SK-N-SH (cell line): ENCODE data around the gene CISD3. TPM values are rescaled to one million over a fixed set of nuclear protein-coding genes. Genes with fewer than 3 reads are reported as not detected.

Experiments
- CTCF ChIA-PET: fragments of 300-600, 350-600 bp; formaldehyde crosslinking; extraction: SDS; loops from one replicate; lab custom pipeline; 2021; lab: Yijun Ruan, JAX
- POLR2A ChIA-PET: fragments of 350-600 bp; sonication (Branson Sonifier 250); formaldehyde crosslinking; extraction: SDS; loops from one replicate; lab custom pipeline; 2020; ENCODE audit warnings: antibody characterized with exemption, inconsistent platforms; lab: Yijun Ruan, JAX
- DNase-seq: peaks from one replicate; pipeline ENCODE4 v3.0.0; 2012
- H2AFZ ChIP-seq: fragments of 200-600 bp; sonication (generic); 2 replicates; pipeline ENCODE4 v1.8.1; 2016; ENCODE audit warnings: antibody characterized with exemption, mild to moderate bottlenecking, low read depth
- H3F3A ChIP-seq: fragments of 200-600 bp; sonication (generic); replicated peaks from 2 replicates; pipeline ENCODE3; 2016; ENCODE audit warnings: antibody characterized with exemption, mild to moderate bottlenecking; ENCODE audit not compliant: insufficient read depth
- H3K27ac ChIP-seq, 2 experiments: fragments of 200-500 bp in 1 of 2; fragments of 200-600 bp in 1 of 2; sonication (Bioruptor generic) in 1 of 2; sonication (generic), shearing (Covaris generic) in 1 of 2; 2 replicates each; pipeline versions ENCODE4 v1.5.1 to v1.6.1; 2014 to 2016; ENCODE audit warnings: low read depth in 2 of 2, inconsistent platforms in 1 of 2, low read length in 1 of 2, mild to moderate bottlenecking in 1 of 2, mixed read lengths in 1 of 2
- H3K27me3 ChIP-seq: fragments of 200-600 bp; sonication (generic), shearing (Covaris generic); 2 replicates; pipeline ENCODE4 v1.6.1; 2016; ENCODE audit warnings: mixed run types; ENCODE audit not compliant: insufficient read depth
- H3K36me3 ChIP-seq, 2 experiments: fragments of 200-500 bp in 1 of 2; fragments of 200-600 bp in 1 of 2; sonication (Bioruptor generic) in 1 of 2; sonication (generic) in 1 of 2; replicated peaks in 1 of 2; 2 replicates each; pipeline versions ENCODE3 to v1.5.1; 2014 to 2016; ENCODE audit warnings: low read length in 1 of 2, mild to moderate bottlenecking in 1 of 2; ENCODE audit not compliant: insufficient read depth in 2 of 2, control insufficient read depth in 1 of 2
- H3K4me1 ChIP-seq, 2 experiments: fragments of 200-500 bp in 1 of 2; fragments of 200-600 bp in 1 of 2; sonication (Bioruptor generic) in 1 of 2; sonication (generic), shearing (Covaris generic) in 1 of 2; 2 replicates each; pipeline versions ENCODE4 v1.5.1 to v1.6.1; 2014 to 2016; ENCODE audit warnings: low read depth in 1 of 2, low read length in 1 of 2, mixed run types in 1 of 2; ENCODE audit not compliant: insufficient read depth in 2 of 2, control insufficient read depth in 1 of 2
- H3K4me2 ChIP-seq: fragments of 200-600 bp; sonication (generic), shearing (Covaris generic); 2 replicates; pipeline ENCODE4 v1.6.1; 2017; ENCODE audit warnings: mixed run types
- H3K4me3 ChIP-seq, 2 experiments: fragments of 200-500 bp in 1 of 2; fragments of 200-600 bp in 1 of 2; sonication (Bioruptor generic) in 1 of 2; sonication (generic), shearing (Covaris generic) in 1 of 2; 2 replicates each; pipeline versions ENCODE4 v1.5.1 to v1.8.1; 2014 to 2016; ENCODE audit warnings: low read depth in 2 of 2, inconsistent platforms in 1 of 2, low read length in 1 of 2, mild to moderate bottlenecking in 1 of 2, mixed read lengths in 1 of 2, moderate library complexity in 1 of 2
- H3K79me2 ChIP-seq: fragments of 200-600 bp; sonication (generic); 2 replicates; pipeline ENCODE4 v1.8.1; 2017; ENCODE audit warnings: mild to moderate bottlenecking; ENCODE audit not compliant: insufficient read depth
- H3K9ac ChIP-seq: fragments of 200-600 bp; sonication (generic); 2 replicates; pipeline ENCODE4 v1.6.1; 2017; ENCODE audit warnings: mixed run types
- H3K9me2 ChIP-seq: fragments of 200-600 bp; sonication (generic); 2 replicates; pipeline ENCODE4 v1.6.1; 2017; ENCODE audit warnings: mixed run types
- H3K9me3 ChIP-seq: fragments of 200-600 bp; sonication (generic); 2 replicates; pipeline ENCODE4 v1.6.1; 2017; ENCODE audit warnings: mixed run types, mild to moderate bottlenecking, moderate library complexity
- H4K20me1 ChIP-seq: fragments of 200-600 bp; sonication (generic); 2 replicates; pipeline ENCODE4 v1.6.1; 2017; ENCODE audit warnings: mild to moderate bottlenecking, mixed run types; ENCODE audit not compliant: insufficient read depth
- EP300 ChIP-seq, 2 experiments: IDR thresholded peaks; 2 replicates each; pipeline versions ENCODE4 v1.4.0 to v1.6.1; 2012; ENCODE audit warnings: borderline replicate concordance in 1 of 2, low read depth in 1 of 2, low read length in 1 of 2
- EZH2phosphoT487 ChIP-seq: fragments of 200-600 bp; sonication (generic); IDR thresholded peaks from 2 replicates; pipeline ENCODE4 v1.6.1; 2017; ENCODE audit warnings: low read depth, mixed run types, mild to moderate bottlenecking, antibody characterized with exemption, moderate library complexity, borderline replicate concordance
- FOSL2 ChIP-seq: IDR thresholded peaks from 2 replicates; pipeline ENCODE4 v1.4.0; 2012; ENCODE audit warnings: low read depth, mild to moderate bottlenecking, moderate library complexity, borderline replicate concordance
- FOXJ3 ChIP-seq: sonication (generic); formaldehyde crosslinking; IDR thresholded peaks from 2 replicates; pipeline ENCODE4 v1.5.1; 2020; ENCODE audit warnings: mild to moderate bottlenecking, missing genetic modification reagents
- FOXM1 ChIP-seq: IDR thresholded peaks from 2 replicates; pipeline ENCODE4 v1.4.0; 2012; ENCODE audit warnings: low read depth, mild to moderate bottlenecking
- GABPA ChIP-seq: IDR thresholded peaks from 2 replicates; pipeline ENCODE4 v1.4.0; 2012; ENCODE audit warnings: low read depth, mild to moderate bottlenecking
- MEF2A ChIP-seq: IDR thresholded peaks from 2 replicates; pipeline ENCODE4 v1.4.0; 2012; ENCODE audit warnings: low read depth, borderline replicate concordance
- NRF1 ChIP-seq: IDR thresholded peaks from 2 replicates; pipeline ENCODE4 v1.6.1; 2012; ENCODE audit warnings: low read depth, mild to moderate bottlenecking, low read length
- RFX5 ChIP-seq: IDR thresholded peaks from 2 replicates; pipeline ENCODE4 v1.6.1; 2012; ENCODE audit warnings: mild to moderate bottlenecking, improper control_type of control experiment, low read length
- RXRA ChIP-seq: IDR thresholded peaks from 2 replicates; pipeline ENCODE4 v1.4.0; 2012; ENCODE audit warnings: low read depth, mild to moderate bottlenecking, borderline replicate concordance
- SMC3 ChIP-seq: IDR thresholded peaks from 2 replicates; pipeline ENCODE4 v1.6.1; 2012; ENCODE audit warnings: low read depth, low read length, improper control_type of control experiment
- TAF1 ChIP-seq: IDR thresholded peaks from 2 replicates; pipeline ENCODE4 v1.6.1; 2012; ENCODE audit warnings: low read depth, mild to moderate bottlenecking, low read length, moderate library complexity, borderline replicate concordance
- TCF12 ChIP-seq: IDR thresholded peaks from 2 replicates; pipeline ENCODE4 v1.4.0; 2012
- WGBS: methylation state at CpG from one replicate; pipeline ENCODE4 v1.1.6; 2017; ENCODE audit warnings: low lambda C conversion rate; 5-methylcytosine and 5-hydroxymethylcytosine counted together
- polyA plus RNA-seq, 3 experiments: library from polyadenylated mRNA; depleted of rRNA; stranded (reverse); fragments of >200 nt; gene quantifications; 2 replicates each; pipeline ENCODE4 v1.2.3, GENCODE V29; 2012
- TF ChIP-seq, protein P1 (sequence below): IDR thresholded peaks from 2 replicates; pipeline ENCODE4 v1.4.0; 2012; ENCODE audit warnings: low read depth, borderline replicate concordance
- TF ChIP-seq, protein P2 (sequence below): IDR thresholded peaks from 2 replicates; pipeline ENCODE4 v1.6.1; 2012; ENCODE audit warnings: mild to moderate bottlenecking, low read depth, low read length, moderate library complexity
- TF ChIP-seq, protein P3 (sequence below): fragments of 150-350 bp; IDR thresholded peaks from 2 replicates; pipeline ENCODE4 v1.6.1; 2016; ENCODE audit warnings: mild to moderate bottlenecking, low read depth, low read length
- TF ChIP-seq, protein P4 (sequence below): IDR thresholded peaks from 2 replicates; pipeline ENCODE4 v1.4.0; 2012; ENCODE audit warnings: low read depth, borderline replicate concordance
- TF ChIP-seq, protein P5 (sequence below): IDR thresholded peaks from 2 replicates; pipeline ENCODE4 v1.4.0; 2012; ENCODE audit warnings: low read depth
- TF ChIP-seq, protein P6 (sequence below): fragments of 150-350 bp; IDR thresholded peaks from 2 replicates; pipeline ENCODE4 v1.6.1; 2017; ENCODE audit warnings: antibody characterized with exemption, low read length, low read depth, borderline replicate concordance
- TF ChIP-seq, protein P7 (sequence below): fragments of 200-600 bp; sonication (generic); IDR thresholded peaks from 2 replicates; pipeline ENCODE4 v1.6.1; 2017; ENCODE audit warnings: antibody characterized with exemption, mild to moderate bottlenecking, moderate library complexity

Gene CISD3
- polyA plus RNA-seq, 1 of the 3 experiments (the other 2 are of a cell fraction) = 16.5 TPM

DNA sequence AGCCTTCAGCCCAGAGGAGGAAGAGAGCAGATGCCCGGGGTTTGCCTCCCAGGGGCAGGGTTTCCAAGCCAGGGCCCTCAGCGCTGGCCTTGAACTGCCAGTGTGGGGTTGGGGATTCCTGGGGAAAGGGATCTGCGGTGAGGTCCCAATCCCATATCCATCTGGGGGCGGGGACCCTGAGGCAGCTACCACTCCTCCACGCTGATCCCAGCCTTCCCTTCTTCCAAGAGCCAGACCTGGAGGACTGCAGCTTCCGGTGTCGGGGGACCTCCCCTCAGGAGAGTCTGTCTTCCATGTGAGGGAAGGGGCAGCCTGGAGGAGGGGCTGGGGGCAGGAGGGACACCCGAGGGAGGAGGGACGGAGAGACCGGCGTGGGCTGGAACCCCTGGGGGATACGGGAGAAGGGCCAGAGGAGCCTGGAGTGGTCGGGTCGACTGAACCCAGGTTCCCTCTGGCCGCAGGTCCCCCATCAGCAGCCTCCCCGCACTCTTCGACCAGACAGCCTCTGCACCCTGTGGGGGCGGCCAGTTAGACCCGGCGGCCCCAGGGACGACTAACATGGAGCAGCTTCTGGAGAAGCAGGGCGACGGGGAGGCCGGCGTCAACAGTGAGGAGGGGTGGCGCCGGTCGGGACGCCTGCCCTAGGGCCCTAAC lies 10.7 kb upstream of the CISD3 start:
- Histone ChIP-seq H3K27me3 (no peaks in the 10 kb centered on the region), H3K79me2 (no peaks in the 10 kb centered on the region), H3K9me3 (no peaks in the 10 kb centered on the region), H3K9ac (no peak overlapping the region), H3F3A (peaks cover 11% of the 10 kb centered on the region), H3K4me2 (no peak overlapping the region), H3K4me1 (peaks cover 4 to 13% of the 10 kb centered on the region in 2 experiments; a peak in 1 of 4 replicates), H3K36me3 (peaks cover 19 to 71% of the 10 kb centered on the region in 2 experiments), H3K27ac (no peak overlapping the region), H4K20me1 (no peaks in the 10 kb centered on the region), H2AFZ (no peak overlapping the region), H3K9me2 (no peaks in the 10 kb centered on the region), H3K4me3 (no peak overlapping the region)
- TF ChIP-seq FOSL2 (no peak), FOXM1 (no peak), RXRA (no peak), EZH2phosphoT487 (no peak), GABPA (no peak), TCF12 (no peak), SMC3 (no peak), MEF2A (no peak), NRF1 (no peak), TAF1 (no peak), EP300 (IDR thresholded peaks at IDR 0.05; ENCODE audit: borderline replicate concordance in 1 of 2, low read depth in 1 of 2, low read length in 1 of 2) (no peak), FOXJ3 (no peak), RFX5 (no peak)
- TF ChIP-seq, protein P1, sequence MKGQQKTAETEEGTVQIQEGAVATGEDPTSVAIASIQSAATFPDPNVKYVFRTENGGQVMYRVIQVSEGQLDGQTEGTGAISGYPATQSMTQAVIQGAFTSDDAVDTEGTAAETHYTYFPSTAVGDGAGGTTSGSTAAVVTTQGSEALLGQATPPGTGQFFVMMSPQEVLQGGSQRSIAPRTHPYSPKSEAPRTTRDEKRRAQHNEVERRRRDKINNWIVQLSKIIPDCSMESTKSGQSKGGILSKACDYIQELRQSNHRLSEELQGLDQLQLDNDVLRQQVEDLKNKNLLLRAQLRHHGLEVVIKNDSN = no peak
- TF ChIP-seq, protein P2, sequence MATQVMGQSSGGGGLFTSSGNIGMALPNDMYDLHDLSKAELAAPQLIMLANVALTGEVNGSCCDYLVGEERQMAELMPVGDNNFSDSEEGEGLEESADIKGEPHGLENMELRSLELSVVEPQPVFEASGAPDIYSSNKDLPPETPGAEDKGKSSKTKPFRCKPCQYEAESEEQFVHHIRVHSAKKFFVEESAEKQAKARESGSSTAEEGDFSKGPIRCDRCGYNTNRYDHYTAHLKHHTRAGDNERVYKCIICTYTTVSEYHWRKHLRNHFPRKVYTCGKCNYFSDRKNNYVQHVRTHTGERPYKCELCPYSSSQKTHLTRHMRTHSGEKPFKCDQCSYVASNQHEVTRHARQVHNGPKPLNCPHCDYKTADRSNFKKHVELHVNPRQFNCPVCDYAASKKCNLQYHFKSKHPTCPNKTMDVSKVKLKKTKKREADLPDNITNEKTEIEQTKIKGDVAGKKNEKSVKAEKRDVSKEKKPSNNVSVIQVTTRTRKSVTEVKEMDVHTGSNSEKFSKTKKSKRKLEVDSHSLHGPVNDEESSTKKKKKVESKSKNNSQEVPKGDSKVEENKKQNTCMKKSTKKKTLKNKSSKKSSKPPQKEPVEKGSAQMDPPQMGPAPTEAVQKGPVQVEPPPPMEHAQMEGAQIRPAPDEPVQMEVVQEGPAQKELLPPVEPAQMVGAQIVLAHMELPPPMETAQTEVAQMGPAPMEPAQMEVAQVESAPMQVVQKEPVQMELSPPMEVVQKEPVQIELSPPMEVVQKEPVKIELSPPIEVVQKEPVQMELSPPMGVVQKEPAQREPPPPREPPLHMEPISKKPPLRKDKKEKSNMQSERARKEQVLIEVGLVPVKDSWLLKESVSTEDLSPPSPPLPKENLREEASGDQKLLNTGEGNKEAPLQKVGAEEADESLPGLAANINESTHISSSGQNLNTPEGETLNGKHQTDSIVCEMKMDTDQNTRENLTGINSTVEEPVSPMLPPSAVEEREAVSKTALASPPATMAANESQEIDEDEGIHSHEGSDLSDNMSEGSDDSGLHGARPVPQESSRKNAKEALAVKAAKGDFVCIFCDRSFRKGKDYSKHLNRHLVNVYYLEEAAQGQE = no peak
- TF ChIP-seq, protein P3, sequence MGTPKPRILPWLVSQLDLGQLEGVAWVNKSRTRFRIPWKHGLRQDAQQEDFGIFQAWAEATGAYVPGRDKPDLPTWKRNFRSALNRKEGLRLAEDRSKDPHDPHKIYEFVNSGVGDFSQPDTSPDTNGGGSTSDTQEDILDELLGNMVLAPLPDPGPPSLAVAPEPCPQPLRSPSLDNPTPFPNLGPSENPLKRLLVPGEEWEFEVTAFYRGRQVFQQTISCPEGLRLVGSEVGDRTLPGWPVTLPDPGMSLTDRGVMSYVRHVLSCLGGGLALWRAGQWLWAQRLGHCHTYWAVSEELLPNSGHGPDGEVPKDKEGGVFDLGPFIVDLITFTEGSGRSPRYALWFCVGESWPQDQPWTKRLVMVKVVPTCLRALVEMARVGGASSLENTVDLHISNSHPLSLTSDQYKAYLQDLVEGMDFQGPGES = no peak
- TF ChIP-seq, protein P4, sequence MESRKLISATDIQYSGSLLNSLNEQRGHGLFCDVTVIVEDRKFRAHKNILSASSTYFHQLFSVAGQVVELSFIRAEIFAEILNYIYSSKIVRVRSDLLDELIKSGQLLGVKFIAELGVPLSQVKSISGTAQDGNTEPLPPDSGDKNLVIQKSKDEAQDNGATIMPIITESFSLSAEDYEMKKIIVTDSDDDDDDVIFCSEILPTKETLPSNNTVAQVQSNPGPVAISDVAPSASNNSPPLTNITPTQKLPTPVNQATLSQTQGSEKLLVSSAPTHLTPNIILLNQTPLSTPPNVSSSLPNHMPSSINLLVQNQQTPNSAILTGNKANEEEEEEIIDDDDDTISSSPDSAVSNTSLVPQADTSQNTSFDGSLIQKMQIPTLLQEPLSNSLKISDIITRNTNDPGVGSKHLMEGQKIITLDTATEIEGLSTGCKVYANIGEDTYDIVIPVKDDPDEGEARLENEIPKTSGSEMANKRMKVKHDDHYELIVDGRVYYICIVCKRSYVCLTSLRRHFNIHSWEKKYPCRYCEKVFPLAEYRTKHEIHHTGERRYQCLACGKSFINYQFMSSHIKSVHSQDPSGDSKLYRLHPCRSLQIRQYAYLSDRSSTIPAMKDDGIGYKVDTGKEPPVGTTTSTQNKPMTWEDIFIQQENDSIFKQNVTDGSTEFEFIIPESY = no peak
- TF ChIP-seq, protein P5, sequence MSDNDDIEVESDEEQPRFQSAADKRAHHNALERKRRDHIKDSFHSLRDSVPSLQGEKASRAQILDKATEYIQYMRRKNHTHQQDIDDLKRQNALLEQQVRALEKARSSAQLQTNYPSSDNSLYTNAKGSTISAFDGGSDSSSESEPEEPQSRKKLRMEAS = no peak
- TF ChIP-seq, protein P6, sequence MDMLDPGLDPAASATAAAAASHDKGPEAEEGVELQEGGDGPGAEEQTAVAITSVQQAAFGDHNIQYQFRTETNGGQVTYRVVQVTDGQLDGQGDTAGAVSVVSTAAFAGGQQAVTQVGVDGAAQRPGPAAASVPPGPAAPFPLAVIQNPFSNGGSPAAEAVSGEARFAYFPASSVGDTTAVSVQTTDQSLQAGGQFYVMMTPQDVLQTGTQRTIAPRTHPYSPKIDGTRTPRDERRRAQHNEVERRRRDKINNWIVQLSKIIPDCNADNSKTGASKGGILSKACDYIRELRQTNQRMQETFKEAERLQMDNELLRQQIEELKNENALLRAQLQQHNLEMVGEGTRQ = no peak
- TF ChIP-seq, protein P7, sequence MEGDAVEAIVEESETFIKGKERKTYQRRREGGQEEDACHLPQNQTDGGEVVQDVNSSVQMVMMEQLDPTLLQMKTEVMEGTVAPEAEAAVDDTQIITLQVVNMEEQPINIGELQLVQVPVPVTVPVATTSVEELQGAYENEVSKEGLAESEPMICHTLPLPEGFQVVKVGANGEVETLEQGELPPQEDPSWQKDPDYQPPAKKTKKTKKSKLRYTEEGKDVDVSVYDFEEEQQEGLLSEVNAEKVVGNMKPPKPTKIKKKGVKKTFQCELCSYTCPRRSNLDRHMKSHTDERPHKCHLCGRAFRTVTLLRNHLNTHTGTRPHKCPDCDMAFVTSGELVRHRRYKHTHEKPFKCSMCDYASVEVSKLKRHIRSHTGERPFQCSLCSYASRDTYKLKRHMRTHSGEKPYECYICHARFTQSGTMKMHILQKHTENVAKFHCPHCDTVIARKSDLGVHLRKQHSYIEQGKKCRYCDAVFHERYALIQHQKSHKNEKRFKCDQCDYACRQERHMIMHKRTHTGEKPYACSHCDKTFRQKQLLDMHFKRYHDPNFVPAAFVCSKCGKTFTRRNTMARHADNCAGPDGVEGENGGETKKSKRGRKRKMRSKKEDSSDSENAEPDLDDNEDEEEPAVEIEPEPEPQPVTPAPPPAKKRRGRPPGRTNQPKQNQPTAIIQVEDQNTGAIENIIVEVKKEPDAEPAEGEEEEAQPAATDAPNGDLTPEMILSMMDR = no peak
- 97% methylated on average over 19 of the region's 29 CpGs for WGBS
- no peak for DNase-seq
- CTCF ChIA-PET = interaction anchor here (1.0 to 2.7 kb wide), 3 partner anchors 15 to 52 kb away, joined by 3 to 16 read pairs (median 3); no protein-coding TSS in a partner anchor
- POLR2A ChIA-PET = interaction anchor here (1.7 kb wide), 1 partner anchor 9 kb away, joined by 3 read pairs; no protein-coding TSS in a partner anchor
